RWPE1 (cell line): ENCODE results near the gene FAF2.

Source experiments
- CTCF ChIA-PET: fragments of 350-600 bp; sonication (Branson Sonifier 250); formaldehyde crosslinking; extraction: SDS; loops from one replicate; lab custom pipeline; 2021; lab: Yijun Ruan, JAX
- POLR2A ChIA-PET: fragments of 400-600 bp; formaldehyde crosslinking; extraction: SDS; loops from one replicate; lab custom pipeline; 2020; ENCODE audit warnings: antibody characterized with exemption; ENCODE audit not compliant: low non-redundant PET; lab: Yijun Ruan, JAX
- DNase-seq: peaks from one replicate; pipeline ENCODE4 v3.0.0; 2012; ENCODE audit warnings: low spot score
- H3K27ac ChIP-seq: fragments of 450-650 bp; 2 replicates; pipeline ENCODE4 v1.5.1; 2017
- TF ChIP-seq, protein P1 (sequence below): fragments of 450-650 bp; conservative IDR thresholded peaks from 2 replicates; pipeline ENCODE4 v1.5.1; 2017; ENCODE audit warnings: low read depth, mild to moderate bottlenecking

Gene FAF2

DNA sequence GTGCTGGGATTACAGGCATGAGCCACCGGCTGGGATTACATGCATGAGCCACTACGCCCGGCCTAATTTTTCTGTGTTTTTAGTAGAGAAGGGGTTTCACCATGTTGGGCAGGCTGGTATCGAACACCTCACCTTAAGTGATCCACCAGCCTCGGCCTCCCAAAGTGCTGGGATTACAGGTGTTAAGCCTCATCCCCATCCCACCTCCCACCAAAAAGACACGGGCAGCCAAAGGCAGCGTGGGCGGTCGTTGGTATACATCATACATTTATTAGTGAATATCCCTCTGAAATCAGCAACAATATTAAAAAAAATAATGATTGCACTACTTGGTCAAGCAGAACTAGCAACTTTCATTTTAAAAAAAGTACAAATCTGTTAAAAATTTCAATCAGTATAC lies 78.3 kb downstream of the FAF2 start:
- ChIA-PET CTCF (interaction anchor here (0.6 kb wide), 1 partner anchor 31 kb away, joined by 4 read pairs; no protein-coding TSS in a partner anchor), POLR2A (no interaction called here)
- no peak for DNase-seq
- TF ChIP-seq, protein P1, sequence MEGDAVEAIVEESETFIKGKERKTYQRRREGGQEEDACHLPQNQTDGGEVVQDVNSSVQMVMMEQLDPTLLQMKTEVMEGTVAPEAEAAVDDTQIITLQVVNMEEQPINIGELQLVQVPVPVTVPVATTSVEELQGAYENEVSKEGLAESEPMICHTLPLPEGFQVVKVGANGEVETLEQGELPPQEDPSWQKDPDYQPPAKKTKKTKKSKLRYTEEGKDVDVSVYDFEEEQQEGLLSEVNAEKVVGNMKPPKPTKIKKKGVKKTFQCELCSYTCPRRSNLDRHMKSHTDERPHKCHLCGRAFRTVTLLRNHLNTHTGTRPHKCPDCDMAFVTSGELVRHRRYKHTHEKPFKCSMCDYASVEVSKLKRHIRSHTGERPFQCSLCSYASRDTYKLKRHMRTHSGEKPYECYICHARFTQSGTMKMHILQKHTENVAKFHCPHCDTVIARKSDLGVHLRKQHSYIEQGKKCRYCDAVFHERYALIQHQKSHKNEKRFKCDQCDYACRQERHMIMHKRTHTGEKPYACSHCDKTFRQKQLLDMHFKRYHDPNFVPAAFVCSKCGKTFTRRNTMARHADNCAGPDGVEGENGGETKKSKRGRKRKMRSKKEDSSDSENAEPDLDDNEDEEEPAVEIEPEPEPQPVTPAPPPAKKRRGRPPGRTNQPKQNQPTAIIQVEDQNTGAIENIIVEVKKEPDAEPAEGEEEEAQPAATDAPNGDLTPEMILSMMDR, result no peak
- peak overlapping the region; percentile 31 for H3K27ac ChIP-seq

DNA sequence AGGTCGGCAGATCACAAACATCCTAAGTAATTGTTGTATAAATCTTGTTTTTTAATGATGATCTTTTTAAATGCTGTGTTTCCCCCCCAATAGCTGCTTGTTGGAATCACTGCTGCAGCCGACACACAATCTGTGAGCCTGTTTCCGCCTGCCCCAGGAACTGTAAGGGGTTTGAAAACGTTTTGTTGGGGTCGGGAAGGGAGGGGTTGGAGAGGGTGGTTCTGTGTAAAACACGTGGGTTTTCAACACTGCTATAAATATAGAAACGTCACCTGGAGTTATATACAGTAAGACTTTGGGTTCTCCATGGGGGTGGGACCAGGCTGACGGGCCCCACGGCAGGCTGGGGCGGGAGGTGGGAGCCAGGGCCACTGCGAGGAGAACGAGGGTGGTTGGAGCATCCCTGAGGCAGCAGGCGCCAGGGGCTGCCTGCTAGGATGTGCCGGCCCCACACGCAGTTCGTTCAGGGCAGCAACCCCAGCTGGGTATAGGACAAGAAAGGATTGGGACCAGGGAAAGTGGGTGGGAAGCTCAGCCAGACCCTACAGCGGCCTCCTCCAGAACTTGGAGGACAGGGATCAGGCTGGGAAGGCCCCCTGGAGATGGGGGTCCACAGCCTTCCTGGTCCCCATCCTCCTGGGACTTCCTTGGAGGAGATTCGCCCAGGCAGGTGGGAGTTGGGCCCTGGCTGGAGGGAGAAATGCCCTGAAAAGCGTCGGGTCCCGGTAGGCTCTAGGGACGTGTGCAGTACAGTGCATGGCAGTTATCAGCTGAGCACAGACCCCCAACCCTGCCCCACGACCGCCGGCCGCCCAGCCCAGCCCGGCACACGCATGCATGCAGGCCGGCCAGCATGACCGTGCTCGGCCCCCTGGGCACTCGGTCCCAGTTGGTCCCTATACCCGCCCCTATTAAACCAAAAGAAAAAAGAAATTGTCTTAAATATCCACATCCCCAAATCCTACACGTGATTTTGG lies 79.3 kb downstream of the FAF2 start:
- DNase-seq, result no peak
- H3K27ac ChIP-seq, result peak overlapping the region; percentile 96
- ChIA-PET POLR2A (interaction anchor here (0.5 kb wide), 1 partner anchor 13 kb away, joined by 4 read pairs; no protein-coding TSS in a partner anchor), CTCF (interaction anchor here (0.6 to 2.3 kb wide), 2 partner anchors 30 to 80 kb away, joined by 4 to 7 read pairs; no protein-coding TSS in a partner anchor)
- TF ChIP-seq, protein P1, result no peak

DNA sequence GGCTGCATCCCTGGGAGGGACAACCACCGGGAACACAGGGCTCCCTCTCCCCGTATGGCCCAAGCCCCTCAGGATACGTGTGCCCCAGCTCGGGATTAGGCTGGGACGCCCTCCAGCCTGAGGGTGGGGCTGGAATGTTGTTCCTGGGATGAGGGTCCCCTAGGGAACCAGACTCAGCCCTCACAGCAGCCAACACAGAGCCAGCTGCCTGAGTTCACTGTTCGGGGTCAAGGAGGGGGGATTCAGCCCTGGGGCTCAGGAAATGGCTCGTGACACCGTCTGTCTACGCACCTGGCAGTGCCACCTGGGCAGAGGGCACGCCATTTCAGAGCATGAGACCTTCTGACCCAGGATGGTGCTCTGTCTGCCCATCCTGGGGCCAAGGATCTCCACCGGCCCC lies 80.1 kb downstream of the FAF2 start:
- ChIA-PET POLR2A (interaction anchor here (0.5 to 1.0 kb wide), 2 partner anchors 9 to 14 kb away, joined by 4 read pairs; partner anchors contain the start of gene RNF44), CTCF (interaction anchor here (2.3 kb wide), 1 partner anchor 81 kb away, joined by 7 read pairs; no protein-coding TSS in a partner anchor)
- peak overlapping the region; percentile 96 for H3K27ac ChIP-seq
- TF ChIP-seq, protein P1, result no peak
- DNase-seq, result no peak

DNA sequence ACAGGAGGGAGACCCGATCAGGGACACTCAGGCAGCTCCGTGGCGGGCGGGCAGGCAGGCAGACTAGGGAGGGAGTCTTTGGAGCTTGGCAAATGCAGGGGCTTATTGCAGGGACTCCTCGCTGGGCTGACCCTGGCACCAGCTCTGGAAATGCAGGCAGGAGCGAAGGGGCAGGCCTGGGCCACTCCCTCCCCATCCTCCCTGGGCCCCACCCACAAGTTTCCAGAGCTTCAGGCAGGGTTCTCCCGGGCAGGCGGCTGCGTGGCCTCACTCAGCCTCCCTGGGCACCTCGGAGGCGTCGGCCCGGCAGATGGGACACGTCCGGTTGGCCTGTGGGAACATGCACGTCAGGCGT lies 80.6 kb downstream of the FAF2 start:
- H3K27ac ChIP-seq, result peak overlapping the region; percentile 96
- CTCF ChIA-PET, result interaction anchor here (2.3 kb wide), 1 partner anchor 81 kb away, joined by 7 read pairs; no protein-coding TSS in a partner anchor
- peak; percentile 65 for DNase-seq
- POLR2A ChIA-PET, result interaction anchor here (1.0 kb wide), 1 partner anchor 9 kb away, joined by 4 read pairs; the partner anchor contains the start of gene RNF44
- TF ChIP-seq, protein P1, result no peak

DNA sequence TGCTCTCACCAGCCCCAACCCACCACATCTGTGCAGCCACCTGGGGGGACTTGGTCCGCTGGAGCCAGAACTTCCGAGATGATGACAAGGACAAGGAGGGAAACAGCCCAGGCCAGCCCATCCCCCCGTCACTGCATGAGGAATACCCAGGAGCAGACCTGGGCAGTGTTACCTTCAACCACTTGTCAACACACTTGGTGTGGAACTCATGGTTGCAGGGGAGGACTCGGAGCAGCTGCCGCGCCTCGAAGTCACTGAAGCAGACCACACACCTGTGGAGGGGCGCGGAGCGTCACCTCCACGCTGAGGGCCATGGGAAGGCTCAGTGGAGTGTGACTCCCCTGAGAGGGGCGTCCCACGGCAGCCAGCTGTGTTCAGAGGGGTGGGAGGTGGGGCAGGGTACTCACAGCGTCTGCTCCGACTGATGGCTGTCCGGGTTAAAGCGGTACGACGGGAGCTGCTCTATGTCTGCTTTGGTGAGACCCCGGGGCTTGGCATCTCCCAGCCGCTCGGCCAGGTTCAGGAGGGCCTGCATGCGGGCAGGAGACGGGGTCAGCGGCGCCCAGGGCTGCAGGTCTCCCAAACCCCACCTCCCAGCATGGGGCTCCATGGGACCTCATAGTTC lies 81.0 kb downstream of the FAF2 start:
- CTCF ChIA-PET, result interaction anchor here (0.6 to 2.3 kb wide), 4 partner anchors 13 to 736 kb away, joined by 3 to 7 read pairs (median 4); no protein-coding TSS in a partner anchor
- POLR2A ChIA-PET, result interaction anchor here (1.0 kb wide), 1 partner anchor 8 kb away, joined by 4 read pairs; the partner anchor contains the start of gene RNF44
- H3K27ac ChIP-seq, result peak overlapping the region; percentile 96
- TF ChIP-seq, protein P1, result no peak
- DNase-seq, result no peak

DNA sequence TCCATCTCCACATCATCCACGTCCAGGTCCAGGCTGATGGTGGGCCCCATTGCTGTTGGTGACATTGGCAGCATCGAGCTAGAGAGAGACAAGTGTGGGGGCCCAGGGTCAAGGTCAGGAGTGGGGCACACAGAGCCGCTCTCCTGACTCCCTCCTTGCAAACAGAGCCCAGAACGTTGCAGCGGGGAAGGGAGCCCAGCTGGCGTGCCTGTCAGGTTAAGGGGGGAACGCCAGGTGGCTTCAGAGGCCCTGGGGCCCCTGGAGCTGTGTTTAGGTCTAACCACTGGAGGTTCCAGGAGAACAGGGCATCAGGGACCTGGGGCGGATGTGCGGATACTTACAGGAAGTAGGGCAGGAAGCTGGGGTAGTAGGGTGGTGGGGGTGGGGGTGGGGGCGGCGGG lies 81.6 kb downstream of the FAF2 start:
- POLR2A ChIA-PET, result no interaction called here
- CTCF ChIA-PET, result interaction anchor here (0.6 to 0.8 kb wide), 3 partner anchors 13 to 737 kb away, joined by 3 to 4 read pairs (median 4); no protein-coding TSS in a partner anchor
- DNase-seq, result no peak
- H3K27ac ChIP-seq, result peak overlapping the region; percentile 96
- TF ChIP-seq, protein P1, result no peak
